H1 (cell line): ENCODE measurements around the gene LCNL1. TPM values are rescaled to one million over a fixed set of nuclear protein-coding genes. Genes with fewer than 3 reads are reported as not detected.

Experiments used
- KDM5A ChIP-seq: fragments of 200-600 bp; IDR thresholded peaks from 2 replicates; pipeline ENCODE4 v1.7.1; 2012; ENCODE audit warnings: mild to moderate bottlenecking, low read length, inconsistent platforms, mixed read lengths
- RXRA ChIP-seq: IDR thresholded peaks from 2 replicates; pipeline ENCODE4 v1.6.1; 2011; ENCODE audit warnings: low read depth, mild to moderate bottlenecking, low read length, moderate library complexity; ENCODE audit not compliant: insufficient read depth
- polyA plus RNA-seq, 7 experiments: library from polyadenylated mRNA; depleted of rRNA in 3 of 7; stranded (reverse) in 5 of 7; unstranded in 2 of 7; fragments of >200 nt in 5 of 7; fragments of 200-250 nt in 2 of 7; gene quantifications; 1 replicate in 5 of 7; 2 replicates in 1 of 7; 4 replicates in 1 of 7; pipeline versions ENCODE4 v1.2.1 to v1.2.3, GENCODE V29; 2011 to 2013; ENCODE audit warnings: missing spikeins in 2 of 7, mixed read lengths in 2 of 7
- total RNA-seq: library from RNA; stranded (reverse); fragmentation: NEBNext Ultra II Directional; extraction: Animal tissue kit (Norgen Biotek cat#: 25700); gene quantifications from 2 replicates; pipeline ENCODE4 v1.2.1, GENCODE V29; 2021

The LCNL1 gene
- total and polyA plus RNA-seq, 2 of the 8 experiments (the other 6 are each of a cell fraction or from before 2014, with no cell fraction given): 0.11 TPM; not detected in 1

GRCh38 chr9:136985853-136986252 lies 3.1 kb downstream of the LCNL1 start (continued):
- TF ChIP-seq RXRA (no peak), KDM5A (no peak)
- TF ChIP-seq, all 59 proteins: peak for 0
